H1 (cell line): ENCODE results near the gene NACA. TPM values are rescaled to one million over a fixed set of nuclear protein-coding genes. Genes with fewer than 3 reads are reported as not detected.

ENCODE experiments used
- CTCF ChIA-PET: fragments of 300-600 bp; sonication (Branson Sonifier 250); formaldehyde crosslinking; loops from one replicate; lab custom pipeline; 2021; ENCODE audit not compliant: partially characterized antibody; lab: Charles Lee
- POLR2A ChIA-PET: fragments of 300-600 bp; sonication (Branson Sonifier 250); formaldehyde crosslinking; loops from one replicate; lab custom pipeline; 2021; ENCODE audit warnings: inconsistent platforms; ENCODE audit not compliant: partially characterized antibody; lab: Charles Lee
- DNase-seq, 2 experiments: peaks; one replicate each; pipeline versions ENCODE4 v3.0.0 to v3.0.0-alpha.2; 2010 to 2022; ENCODE audit warnings: low spot score in 2 of 2, low read depth in 1 of 2, mixed read lengths in 1 of 2
- FAIRE-seq: peaks from 2 replicates; lab custom pipeline; 2011; peaks lifted over from hg19 to GRCh38; lab: Jason Lieb, UNC
- H2AFZ ChIP-seq: 2 replicates; pipeline ENCODE4 v1.8.1; 2012; ENCODE audit warnings: low read length, inconsistent platforms
- H2AK5ac ChIP-seq: 2 replicates; pipeline ENCODE4 v1.6.1; 2013; ENCODE audit warnings: low read depth, low read length
- H2BK120ac ChIP-seq: replicated peaks from 2 replicates; pipeline ENCODE3; 2013; ENCODE audit warnings: low read depth, low read length, inconsistent platforms
- H2BK12ac ChIP-seq: 2 replicates; pipeline ENCODE4 v1.6.1; 2013; ENCODE audit warnings: low read depth, low read length
- H2BK15ac ChIP-seq: 2 replicates; pipeline ENCODE4 v1.6.1; 2013; ENCODE audit warnings: low read length
- H2BK20ac ChIP-seq: 2 replicates; pipeline ENCODE4 v1.6.1; 2013; ENCODE audit warnings: low read length
- H2BK5ac ChIP-seq: 2 replicates; pipeline ENCODE4 v1.6.1; 2013; ENCODE audit warnings: low read depth, low read length
- H3K14ac ChIP-seq: 2 replicates; pipeline ENCODE4 v1.6.1; 2013; ENCODE audit warnings: inconsistent platforms; ENCODE audit not compliant: insufficient read length
- H3K18ac ChIP-seq: 2 replicates; pipeline ENCODE4 v1.6.1; 2013; ENCODE audit warnings: low read length; ENCODE audit errors: extremely low read depth
- H3K23ac ChIP-seq: 2 replicates; pipeline ENCODE4 v1.6.1; 2013; ENCODE audit warnings: inconsistent platforms; ENCODE audit not compliant: insufficient read length
- H3K23me2 ChIP-seq: 2 replicates; pipeline ENCODE4 v1.6.1; 2013; ENCODE audit warnings: low read depth, low read length
- H3K27ac ChIP-seq: 2 replicates; pipeline ENCODE4 v1.6.1; 2011; ENCODE audit warnings: low read depth, low read length, inconsistent platforms
- H3K27me3 ChIP-seq, 4 experiments: replicated peaks in 1 of 4; 1 replicate in 1 of 4; 2 replicates in 3 of 4; pipeline versions ENCODE4 v1.6.1 to v1.8.1; 2011 to 2013; ENCODE audit warnings: low read length in 3 of 4, mild to moderate bottlenecking in 3 of 4, inconsistent platforms in 2 of 4, mixed read lengths in 2 of 4, moderate library complexity in 1 of 4; ENCODE audit not compliant: control insufficient read depth in 3 of 4, insufficient read depth in 3 of 4; ENCODE audit errors: extremely low read depth in 1 of 4
- H3K36me3 ChIP-seq, 4 experiments: 2 replicates each; pipeline versions ENCODE4 v1.6.1 to v1.8.1; 2011 to 2013; ENCODE audit warnings: mild to moderate bottlenecking in 4 of 4, low read length in 3 of 4, moderate library complexity in 2 of 4, control low read depth in 1 of 4, inconsistent platforms in 1 of 4; ENCODE audit not compliant: insufficient read depth in 4 of 4, control insufficient read depth in 2 of 4
- H3K4ac ChIP-seq: replicated peaks from 2 replicates; pipeline ENCODE3; 2013; ENCODE audit warnings: low read length, low read depth, mixed read lengths, inconsistent platforms; ENCODE audit not compliant: insufficient read length
- H3K4me1 ChIP-seq, 4 experiments: replicated peaks in 1 of 4; 1 replicate in 1 of 4; 2 replicates in 3 of 4; pipeline versions ENCODE4 v1.6.1 to v1.8.1; 2011 to 2013; ENCODE audit warnings: low read length in 3 of 4, inconsistent platforms in 2 of 4, mixed read lengths in 1 of 4; ENCODE audit not compliant: insufficient read depth in 4 of 4, control insufficient read depth in 3 of 4
- H3K4me2 ChIP-seq, 2 experiments: 2 replicates each; pipeline versions ENCODE4 v1.6.1 to v1.8.1; 2011 to 2013; ENCODE audit warnings: low read depth in 2 of 2, low read length in 2 of 2, control low read depth in 1 of 2, inconsistent platforms in 1 of 2, mild to moderate bottlenecking in 1 of 2; ENCODE audit not compliant: insufficient read depth in 1 of 2
- H3K4me3 ChIP-seq, 4 experiments: fragments of 200-600, 300-600 bp in 1 of 4; sonication (generic), shearing (Covaris generic), sonication (Bioruptor Twin) in 1 of 4; 2 replicates each; pipeline versions ENCODE4 v1.5.1 to v1.8.1; 2011 to 2016; ENCODE audit warnings: low read length in 4 of 4, low read depth in 3 of 4, control low read depth in 2 of 4, inconsistent platforms in 2 of 4, mild to moderate bottlenecking in 2 of 4, mixed read lengths in 1 of 4, moderate library complexity in 1 of 4; ENCODE audit not compliant: insufficient read depth in 2 of 4; ENCODE audit errors: extremely low read depth in 1 of 4
- H3K56ac ChIP-seq: replicated peaks from 2 replicates; pipeline ENCODE3; 2013; ENCODE audit warnings: low read depth, mild to moderate bottlenecking, mixed read lengths, low read length, inconsistent platforms; ENCODE audit not compliant: insufficient read length
- H3K79me1 ChIP-seq: 2 replicates; pipeline ENCODE4 v1.6.1; 2013; ENCODE audit warnings: low read depth, low read length, control low read depth
- H3K79me2 ChIP-seq, 2 experiments: 2 replicates each; pipeline versions ENCODE4 v1.6.1 to v1.8.1; 2012 to 2013; ENCODE audit warnings: low read length in 2 of 2, mild to moderate bottlenecking in 2 of 2, inconsistent platforms in 1 of 2; ENCODE audit not compliant: insufficient read depth in 2 of 2, control insufficient read depth in 1 of 2
- H3K9ac ChIP-seq, 4 experiments: replicated peaks in 1 of 4; 1 replicate in 1 of 4; 2 replicates in 3 of 4; pipeline versions ENCODE4 v1.6.1 to v1.8.1; 2011 to 2013; ENCODE audit warnings: low read depth in 3 of 4, low read length in 3 of 4, control low read depth in 2 of 4, mild to moderate bottlenecking in 2 of 4, moderate library complexity in 2 of 4, inconsistent platforms in 1 of 4; ENCODE audit errors: extremely low read depth in 1 of 4
- H3K9me3 ChIP-seq, 2 experiments: 2 replicates each; pipeline versions ENCODE4 v1.6.1 to v1.8.1; 2012 to 2013; ENCODE audit warnings: mild to moderate bottlenecking in 2 of 2, moderate library complexity in 2 of 2, control low read depth in 1 of 2, inconsistent platforms in 1 of 2, low read depth in 1 of 2, low read length in 1 of 2, mixed read lengths in 1 of 2; ENCODE audit not compliant: insufficient read depth in 2 of 2
- H4K20me1 ChIP-seq, 2 experiments: replicated peaks in 1 of 2; 2 replicates each; pipeline versions ENCODE3 to v1.8.1; 2011 to 2013; ENCODE audit warnings: inconsistent platforms in 2 of 2, low read length in 2 of 2, mild to moderate bottlenecking in 1 of 2; ENCODE audit not compliant: insufficient read depth in 2 of 2, control insufficient read depth in 1 of 2
- H4K5ac ChIP-seq: 2 replicates; pipeline ENCODE4 v1.6.1; 2013; ENCODE audit warnings: low read length, low read depth, mixed read lengths, inconsistent platforms; ENCODE audit not compliant: insufficient read length
- H4K8ac ChIP-seq: 2 replicates; pipeline ENCODE4 v1.8.0; 2013; ENCODE audit warnings: mild to moderate bottlenecking, moderate library complexity, low read length, inconsistent platforms; ENCODE audit not compliant: insufficient read depth; ENCODE audit errors: extremely low read depth
- H4K91ac ChIP-seq: replicated peaks from 2 replicates; pipeline ENCODE3; 2013; ENCODE audit warnings: low read length, mixed read lengths, inconsistent platforms; ENCODE audit not compliant: insufficient read length
- ASH2L ChIP-seq: fragments of 200-600, 300-600 bp; sonication (generic); IDR thresholded peaks from one replicate; pipeline ENCODE4 v1.7.1; 2017; ENCODE audit warnings: low read length
- ATF3 ChIP-seq: IDR thresholded peaks from 2 replicates; pipeline ENCODE4 v1.6.1; 2011; ENCODE audit warnings: low read depth, mild to moderate bottlenecking, low read length; ENCODE audit not compliant: insufficient read depth
- BRCA1 ChIP-seq: IDR thresholded peaks from 2 replicates; pipeline ENCODE4 v1.6.1; 2012; ENCODE audit warnings: low read depth, low read length, improper control_type of control experiment
- CREB1 ChIP-seq: IDR thresholded peaks from 2 replicates; pipeline ENCODE4 v1.6.1; 2012; ENCODE audit warnings: inconsistent platforms
- HDAC2 ChIP-seq, 2 experiments: fragments of 300-600 bp in 1 of 2; sonication (generic) in 1 of 2; IDR thresholded peaks; 2 replicates each; pipeline ENCODE4 v1.6.1; 2011 to 2012; ENCODE audit warnings: low read depth in 2 of 2, low read length in 2 of 2, mild to moderate bottlenecking in 2 of 2, moderate library complexity in 2 of 2, borderline replicate concordance in 1 of 2, inconsistent platforms in 1 of 2
- KDM5A ChIP-seq: fragments of 200-600 bp; IDR thresholded peaks from 2 replicates; pipeline ENCODE4 v1.7.1; 2012; ENCODE audit warnings: mild to moderate bottlenecking, low read length, inconsistent platforms, mixed read lengths
- RAD21 ChIP-seq, 2 experiments: IDR thresholded peaks in 1 of 2; conservative IDR thresholded peaks in 1 of 2; 2 replicates each; pipeline ENCODE4 v1.6.1; 2011; ENCODE audit warnings: low read depth in 2 of 2, low read length in 2 of 2, improper control_type of control experiment in 1 of 2, inconsistent platforms in 1 of 2, mild to moderate bottlenecking in 1 of 2, moderate library complexity in 1 of 2
- RXRA ChIP-seq: IDR thresholded peaks from 2 replicates; pipeline ENCODE4 v1.6.1; 2011; ENCODE audit warnings: low read depth, mild to moderate bottlenecking, low read length, moderate library complexity; ENCODE audit not compliant: insufficient read depth
- SIRT6 ChIP-seq: IDR thresholded peaks from one replicate; pipeline ENCODE4 v1.7.1; 2012; ENCODE audit warnings: low read length, inconsistent platforms
- SP4 ChIP-seq: IDR thresholded peaks from 2 replicates; pipeline ENCODE4 v1.6.1; 2012; ENCODE audit warnings: low read length, inconsistent platforms
- TAF1 ChIP-seq: IDR thresholded peaks from 2 replicates; pipeline ENCODE4 v1.6.1; 2011; ENCODE audit warnings: mild to moderate bottlenecking, low read depth, low read length
- TEAD4 ChIP-seq: IDR thresholded peaks from 2 replicates; pipeline ENCODE4 v1.6.1; 2012; ENCODE audit warnings: low read depth, low read length, inconsistent platforms, mixed read lengths
- WGBS, 2 experiments: shearing (Covaris generic) in 1 of 2; methylation state at CpG; one replicate each; pipeline versions ENCODE4 v1.1.6 to v1.1.7; 2013 to 2015; ENCODE audit warnings: low lambda C conversion rate in 2 of 2, mixed read lengths in 2 of 2, inconsistent platforms in 1 of 2, low coverage in 1 of 2, missing lambda C conversion rate in 1 of 2; ENCODE audit not compliant: insufficient replicate concordance in 2 of 2, insufficient coverage in 1 of 2, insufficient read length in 1 of 2; ENCODE audit errors: extremely low coverage in 1 of 2, missing lambda C conversion rate in 1 of 2; 5-methylcytosine and 5-hydroxymethylcytosine counted together
- polyA plus RNA-seq, 7 experiments: library from polyadenylated mRNA; depleted of rRNA in 3 of 7; stranded (reverse) in 5 of 7; unstranded in 2 of 7; fragments of >200 nt in 5 of 7; fragments of 200-250 nt in 2 of 7; gene quantifications; 1 replicate in 5 of 7; 2 replicates in 1 of 7; 4 replicates in 1 of 7; pipeline versions ENCODE4 v1.2.1 to v1.2.3, GENCODE V29; 2011 to 2013; ENCODE audit warnings: missing spikeins in 2 of 7, mixed read lengths in 2 of 7
- total RNA-seq: library from RNA; stranded (reverse); fragmentation: NEBNext Ultra II Directional; extraction: Animal tissue kit (Norgen Biotek cat#: 25700); gene quantifications from 2 replicates; pipeline ENCODE4 v1.2.1, GENCODE V29; 2021

The NACA gene
- total and polyA plus RNA-seq, 2 of the 8 experiments (the other 6 are each of a cell fraction or from before 2014, with no cell fraction given) = 511 to 1,063 TPM

- FAIRE-seq = no peak
- 87% methylated on average over 8 of the region's 8 CpGs; no CpG with 5 or more reads in 1 of the 2 experiments for WGBS, 2 experiments
- no peak for TF ChIP-seq BRCA1
- no peak for TF ChIP-seq TAF1
- no peak for TF ChIP-seq CREB1
- no peak for TF ChIP-seq HDAC2 (IDR thresholded peaks at IDR 0.05; ENCODE audit: borderline replicate concordance in 1 of 2, low read depth in 2 of 2, low read length in 2 of 2)
- no peak for TF ChIP-seq SIRT6
- TF ChIP-seq ATF3 = no peak
- TF ChIP-seq ASH2L = no peak
- no peak for TF ChIP-seq TEAD4
- no peak for TF ChIP-seq SP4
- TF ChIP-seq RAD21 (IDR thresholded peaks at IDR 0.05 in 1 of 2, conservative IDR thresholded peaks at IDR 0.05 in 1 of 2; ENCODE audit: low read depth in 2 of 2, low read length in 2 of 2) = no peak
- TF ChIP-seq KDM5A = no peak
- TF ChIP-seq RXRA = no peak
Measured at GRCh38 chr12:56684745-56685359, 40.2 kb downstream of the NACA start.

More at GRCh38 chr12:56684745-56685359, 40.2 kb downstream of the NACA start:
- Histone ChIP-seq H3K23ac (no peak overlapping the region), H2AK5ac (no peak overlapping the region), H3K9me3 (no peaks in the 10 kb centered on the region), H2BK120ac (no peak overlapping the region), H3K4me3 (peak overlapping the region in 3 of 4 experiments; percentile 11 to 81 (median 14); a peak in 5 of 8 replicates), H2BK5ac (no peak overlapping the region), H4K5ac (no peak overlapping the region), H2BK12ac (no peak overlapping the region), H4K20me1 (peaks cover 20 to 28% of the 10 kb centered on the region in 2 experiments), H3K4me2 (peak overlapping the region; percentile 40 to 100), H3K79me2 (peaks cover 67 to 79% of the 10 kb centered on the region in 2 experiments), H3K79me1 (no peaks in the 10 kb centered on the region; the same call in 1 of the 2 replicates), H4K8ac (no peak overlapping the region), H3K18ac (no peak overlapping the region), H3K56ac (no peak overlapping the region), H3K14ac (no peak overlapping the region), H2BK20ac (no peak overlapping the region), H4K91ac (no peak overlapping the region), H3K27me3 (no peaks in the 10 kb centered on the region), H3K4ac (no peak overlapping the region), H2BK15ac (no peak overlapping the region), H2AFZ (no peak overlapping the region), H3K4me1 (peaks cover 0 to 3% (median 0%) of the 10 kb centered on the region in 4 experiments; a peak in 3 of 7 replicates), H3K27ac (no peak overlapping the region), H3K36me3 (peaks cover 0 to 25% (median 2%) of the 10 kb centered on the region in 4 experiments; a peak in 2 of 8 replicates), H3K9ac (no peak overlapping the region; a peak in 2 of 7 replicates), H3K23me2 (peaks cover 7% of the 10 kb centered on the region)
- CTCF ChIA-PET = interaction anchor here (0.8 to 2.7 kb wide), 2 partner anchors 49 to 74 kb away, joined by 3 to 10 read pairs; no protein-coding TSS in a partner anchor
- DNase-seq = no peak
- POLR2A ChIA-PET = interaction anchor here (0.7 to 52.4 kb wide), 9 partner anchors 12 to 55 kb away, joined by 3 to 1406 read pairs (median 46); partner anchors contain the start of genes ATP5F1B, BAZ2A, NACA and PRIM1
